HFFc6 (cell line): ENCODE measurements around the gene SRRM4. TPM values are rescaled to one million over a fixed set of nuclear protein-coding genes. Genes with fewer than 3 reads are reported as not detected.

Experiments
- DNase-seq: peaks from one replicate; pipeline ENCODE4 v3.0.0-alpha.2; 2018
- H3K27ac Mint-ChIP-seq: 2 replicates; pipeline ENCODE4 v1.8.0; 2020; ENCODE audit warnings: mild to moderate bottlenecking, mixed read lengths
- H3K27me3 Mint-ChIP-seq: 2 replicates; pipeline ENCODE4 v1.8.0; 2021; ENCODE audit warnings: mild to moderate bottlenecking, moderate library complexity, mixed read lengths; ENCODE audit not compliant: insufficient read depth
- H3K36me3 Mint-ChIP-seq: 2 replicates; pipeline ENCODE4 v1.8.0; 2021; ENCODE audit warnings: low read depth, mixed read lengths
- H3K4me1 Mint-ChIP-seq: 2 replicates; pipeline ENCODE4 v1.8.0; 2020; ENCODE audit warnings: low read depth, mixed read lengths
- H3K4me3 Mint-ChIP-seq: 2 replicates; pipeline ENCODE4 v1.8.0; 2020; ENCODE audit warnings: mild to moderate bottlenecking, moderate library complexity, mixed read lengths
- H3K9me3 Mint-ChIP-seq: 2 replicates; pipeline ENCODE4 v1.8.0; 2020; ENCODE audit warnings: mild to moderate bottlenecking, mixed read lengths
- CTCF ChIP-seq: fragments of 200-600 bp; sonication (generic); IDR thresholded peaks from 2 replicates; pipeline ENCODE4 v1.5.0; 2021; ENCODE audit warnings: antibody characterized with exemption, mild to moderate bottlenecking
- total RNA-seq, 6 experiments: library from RNA; stranded (reverse); fragmentation: NEBNext Ultra II Directional; extraction: Animal tissue kit (Norgen Biotek cat#: 25700); gene quantifications; 2 replicates in 1 of 6; 3 replicates in 5 of 6; pipeline ENCODE4 v1.2.3, GENCODE V29; 2021

Gene SRRM4
- total RNA-seq, 6 experiments from 2014 or later = not detected

GRCh38 chr12:119177056-119177325 is 195.7 kb downstream of the SRRM4 start:
- H3K36me3 Mint-ChIP-seq = no peaks in the 10 kb centered on the region
- peak overlapping the region; percentile 85; the same call in 1 of the 2 replicates for H3K27ac Mint-ChIP-seq
- H3K4me1 Mint-ChIP-seq = peaks cover 54% of the 10 kb centered on the region
- no peak overlapping the region for H3K4me3 Mint-ChIP-seq
- DNase-seq = no peak
- no peaks in the 10 kb centered on the region for H3K9me3 Mint-ChIP-seq
- TF ChIP-seq CTCF = no peak
- peaks cover 3% of the 10 kb centered on the region; the same call in 1 of the 2 replicates for H3K27me3 Mint-ChIP-seq

- H3K4me1 Mint-ChIP-seq = peaks cover 55% of the 10 kb centered on the region
Measured at GRCh38 chr12:119177724-119178380, 196.5 kb downstream of the SRRM4 start.

GRCh38 chr12:119178544-119179334 is 197.4 kb downstream of the SRRM4 start, which contains the start of gene HSPB8:
TSS of gene HSPB8 (plus strand) at chr12:119178931. CDS start at chr12:119179313, 382 bp downstream.
- H3K4me1 Mint-ChIP-seq = peaks cover 55% of the 10 kb centered on the region
- DNase-seq = peak; percentile 95
- H3K9me3 Mint-ChIP-seq = no peaks in the 10 kb centered on the region
- H3K4me3 Mint-ChIP-seq = peak within 1 kb of the TSS; percentile 92
- H3K27ac Mint-ChIP-seq = peak within 1 kb of the TSS; percentile 96
- no peak for TF ChIP-seq CTCF
- no peaks in the 10 kb centered on the region for H3K36me3 Mint-ChIP-seq
- H3K27me3 Mint-ChIP-seq = peaks cover 3% of the 10 kb centered on the region; the same call in 1 of the 2 replicates

More at GRCh38 chr12:119177724-119178380, 196.5 kb downstream of the SRRM4 start:
- no peak for DNase-seq
- Mint-ChIP-seq H3K27me3 (peaks cover 3% of the 10 kb centered on the region; the same call in 1 of the 2 replicates), H3K4me3 (no peak overlapping the region), H3K27ac (peak overlapping the region; percentile 48), H3K9me3 (no peaks in the 10 kb centered on the region), H3K36me3 (no peaks in the 10 kb centered on the region)
- no peak for TF ChIP-seq CTCF

GRCh38 chr12:119179335-119180021 is 198.1 kb downstream of the SRRM4 start:
- DNase-seq = peak; percentile 66
- peak overlapping the region; percentile 96 for H3K27ac Mint-ChIP-seq
- H3K4me3 Mint-ChIP-seq = peak overlapping the region; percentile 92
- H3K36me3 Mint-ChIP-seq = no peaks in the 10 kb centered on the region
- H3K4me1 Mint-ChIP-seq = peaks cover 55% of the 10 kb centered on the region
- H3K27me3 Mint-ChIP-seq = peaks cover 2% of the 10 kb centered on the region; the same call in 1 of the 2 replicates
- TF ChIP-seq CTCF = no peak
- no peaks in the 10 kb centered on the region for H3K9me3 Mint-ChIP-seq

- H3K9me3 Mint-ChIP-seq = no peaks in the 10 kb centered on the region
- peak overlapping the region; percentile 96 for H3K27ac Mint-ChIP-seq
- peaks cover 2% of the 10 kb centered on the region; the same call in 1 of the 2 replicates for H3K27me3 Mint-ChIP-seq
- peak overlapping the region; percentile 92 for H3K4me3 Mint-ChIP-seq
- H3K36me3 Mint-ChIP-seq = no peaks in the 10 kb centered on the region
- no peak for TF ChIP-seq CTCF
- peaks cover 55% of the 10 kb centered on the region for H3K4me1 Mint-ChIP-seq
- DNase-seq = peak; percentile 42
Measured at GRCh38 chr12:119180380-119181040, 199.2 kb downstream of the SRRM4 start.
